KBM-7 (cell line): ENCODE data around the gene NDUFB3.
"Not testable (repeated sequence)": the region's sequence is repeated elsewhere in the genome, so short reads cannot be mapped to it uniquely, and the experiment has no call there.

Experiments
- DNase-seq: peaks from one replicate; pipeline ENCODE4 v3.0.0-alpha.2; 2015
- in situ Hi-C: fragments of 300-500 bp; cut with MboI; formaldehyde crosslinking; loops from 2 replicates; pipeline ENCODE4 v1.14.3; 2020; ENCODE audit warnings: low sequenced_read_pairs, low pct_unique_long_range_greater_than_20kb, mixed read lengths

The NDUFB3 gene

GRCh38 chr2:201071479-201072200 is at the start of gene NDUFB3, which contains the start of gene HYCC2:
NDUFB3 (plus strand) TSS chr2:201072001; CDS start chr2:201078883, 6,882 bp downstream.
HYCC2 (minus strand) TSS chr2:201071671; CDS start chr2:201024009, 47,662 bp downstream.
- in situ Hi-C loops, result no loop called here
- peak; percentile 98 for DNase-seq

- in situ Hi-C loops, result no loop called here
- DNase-seq, result no peak
Observed at GRCh38 chr2:201024518-201024917, 47.3 kb upstream of the NDUFB3 start.

- DNase-seq, in situ Hi-C loops: not testable (repeated sequence)
Observed at GRCh38 chr2:201034355-201034754, 37.4 kb upstream of the NDUFB3 start.

GRCh38 chr2:201038361-201038760 is 33.4 kb upstream of the NDUFB3 start:
- DNase-seq, in situ Hi-C loops: not testable (repeated sequence)

- DNase-seq, result no peak
- in situ Hi-C loops, result no loop called here
Observed at GRCh38 chr2:201038855-201039254, 32.9 kb upstream of the NDUFB3 start.

GRCh38 chr2:201040867-201041628 is 30.8 kb upstream of the NDUFB3 start:
- in situ Hi-C loops, result no loop called here
- no peak for DNase-seq

GRCh38 chr2:201042451-201042850 is 29.4 kb upstream of the NDUFB3 start:
- in situ Hi-C loops, DNase-seq: not testable (repeated sequence)

GRCh38 chr2:201043050-201043449 is 28.8 kb upstream of the NDUFB3 start:
- in situ Hi-C loops, DNase-seq: not testable (repeated sequence)

GRCh38 chr2:201046881-201047280 is 24.9 kb upstream of the NDUFB3 start:
- DNase-seq, result no peak
- in situ Hi-C loops, result no loop called here

GRCh38 chr2:201049455-201049854 is 22.3 kb upstream of the NDUFB3 start:
- no peak for DNase-seq
- in situ Hi-C loops, result no loop called here

- in situ Hi-C loops, result no loop called here
- no peak for DNase-seq
Observed at GRCh38 chr2:201057087-201057521, 14.7 kb upstream of the NDUFB3 start.

- in situ Hi-C loops, result no loop called here
- no peak for DNase-seq
Observed at GRCh38 chr2:201057715-201058248, 14.0 kb upstream of the NDUFB3 start.

- no peak for DNase-seq
- in situ Hi-C loops, result no loop called here
Observed at GRCh38 chr2:201058914-201059313, 12.9 kb upstream of the NDUFB3 start.

- in situ Hi-C loops, result no loop called here
Observed at GRCh38 chr2:201059961-201060755, 11.6 kb upstream of the NDUFB3 start.

GRCh38 chr2:201063516-201063915 is 8.3 kb upstream of the NDUFB3 start:
- DNase-seq, in situ Hi-C loops: not testable (repeated sequence)

More at GRCh38 chr2:201059961-201060755, 11.6 kb upstream of the NDUFB3 start:
- DNase-seq, result no peak

GRCh38 chr2:201064797-201065329 is 6.9 kb upstream of the NDUFB3 start:
- DNase-seq, result no peak
- in situ Hi-C loops, result no loop called here

- in situ Hi-C loops, result no loop called here
- DNase-seq, result no peak
Observed at GRCh38 chr2:201070948-201071478, 788 bp upstream of the NDUFB3 start.

GRCh38 chr2:201072201-201072530 is 365 bp downstream of the NDUFB3 start:
- in situ Hi-C loops, result no loop called here
- no peak for DNase-seq

- in situ Hi-C loops, result no loop called here
- no peak for DNase-seq
Observed at GRCh38 chr2:201073071-201073470, 1.3 kb downstream of the NDUFB3 start.
